ENCODE data around the gene GLDC. TPM values are rescaled to one million over a fixed set of nuclear protein-coding genes. Genes with fewer than 3 reads are reported as not detected.

The GLDC gene
- total and polyA plus RNA-seq, 4 donors = 26.7 to 102 (median 59.3) TPM

DNA sequence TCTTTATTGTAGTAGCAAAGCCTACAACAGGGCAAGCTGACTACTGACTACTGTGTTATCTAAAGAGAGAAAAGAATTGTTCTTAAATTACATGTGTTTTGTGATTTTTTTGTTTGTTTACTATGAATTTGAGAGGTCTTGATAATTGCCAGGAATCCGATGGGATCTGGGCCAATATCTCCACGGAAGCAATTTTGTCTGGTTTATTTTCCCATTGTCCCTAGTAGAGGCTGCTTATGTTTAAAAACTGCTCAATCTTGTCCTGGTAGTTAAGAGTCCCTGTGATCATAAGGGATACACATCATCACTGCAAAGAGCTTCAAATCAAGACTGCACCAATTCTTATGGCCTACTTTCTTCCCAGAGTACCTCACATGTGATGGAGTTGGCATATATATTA lies 94.4 kb downstream of the GLDC start:
- H3K9me3 ChIP-seq (ENCODE audit: control insufficient read depth in 4 of 4, low read length in 3 of 4) = no peaks in the 10 kb centered on the region
- H3K4me3 ChIP-seq (ENCODE audit: low read depth in 1 of 3, low read length in 3 of 3) = no peak overlapping the region
- no peak overlapping the region for H3K27ac ChIP-seq (ENCODE audit: low read depth in 1 of 2, low read length in 2 of 2)
- DNase-seq (ENCODE audit: low spot score) = no peak
- no peaks in the 10 kb centered on the region for H3K27me3 ChIP-seq (ENCODE audit: control insufficient read depth in 4 of 4, insufficient read depth in 4 of 4, low read length in 3 of 4)
- 84% methylated on average over 2 of the region's 2 CpGs for WGBS
- H3K9ac ChIP-seq (ENCODE audit: low read depth in 1 of 2, low read length in 2 of 2) = no peak overlapping the region
- peaks cover 5 to 75% (median 45%) of the 10 kb centered on the region in 4 donors for H3K36me3 ChIP-seq (ENCODE audit: control insufficient read depth in 4 of 4, insufficient read depth in 3 of 4, low read depth in 1 of 4, low read length in 3 of 4)
- no peak for TF ChIP-seq TAF1 (conservative IDR thresholded peaks at IDR 0.05)
- H3K4me1 ChIP-seq (ENCODE audit: control insufficient read depth in 4 of 4, insufficient read depth in 4 of 4, low read length in 3 of 4) = no peaks in the 10 kb centered on the region

DNA sequence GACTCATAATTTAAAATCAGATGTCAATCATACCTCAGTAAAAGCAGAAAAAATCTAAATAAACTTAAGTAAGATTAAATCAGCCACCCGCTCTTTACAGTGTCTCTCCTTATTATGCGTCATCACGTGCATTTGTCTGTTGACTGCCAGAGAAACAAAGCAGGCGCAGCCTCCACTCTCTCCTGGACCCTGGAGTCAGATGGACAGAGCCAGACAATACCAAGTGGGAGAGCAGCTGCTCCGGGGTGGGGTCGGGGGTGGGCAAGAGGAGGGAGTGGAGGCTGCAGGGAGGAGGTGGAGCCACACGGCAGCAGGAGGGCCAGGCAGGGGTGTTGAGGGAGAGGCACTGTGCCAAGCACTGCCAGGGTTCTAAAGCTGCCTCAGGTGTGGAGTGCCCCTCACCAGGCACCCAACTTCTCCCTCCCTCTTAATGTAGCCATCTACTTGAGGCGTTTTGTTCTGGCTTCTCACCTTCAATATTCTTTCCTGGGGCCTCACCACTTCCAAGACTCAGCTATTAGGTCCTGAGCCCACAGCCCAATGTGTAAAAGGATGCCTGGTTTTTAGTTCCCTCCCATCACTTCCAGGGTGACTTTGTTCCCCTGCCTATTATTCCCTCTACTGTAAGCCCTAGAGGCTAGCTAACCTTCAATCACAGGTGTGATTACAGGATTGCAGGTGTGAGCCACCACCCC lies 96.3 kb downstream of the GLDC start:
- H3K4me1 ChIP-seq (ENCODE audit: control insufficient read depth in 4 of 4, insufficient read depth in 4 of 4, low read length in 3 of 4) = no peaks in the 10 kb centered on the region
- no peak overlapping the region for H3K4me3 ChIP-seq (ENCODE audit: low read depth in 1 of 3, low read length in 3 of 3)
- H3K27ac ChIP-seq (ENCODE audit: low read depth in 1 of 2, low read length in 2 of 2) = no peak overlapping the region
- H3K36me3 ChIP-seq (ENCODE audit: control insufficient read depth in 4 of 4, insufficient read depth in 3 of 4, low read depth in 1 of 4, low read length in 3 of 4) = peaks cover 5 to 69% (median 44%) of the 10 kb centered on the region in 4 donors
- whole genome bisulfite sequencing = 83% methylated on average over 8 of the region's 8 CpGs
- TF ChIP-seq, protein P1, sequence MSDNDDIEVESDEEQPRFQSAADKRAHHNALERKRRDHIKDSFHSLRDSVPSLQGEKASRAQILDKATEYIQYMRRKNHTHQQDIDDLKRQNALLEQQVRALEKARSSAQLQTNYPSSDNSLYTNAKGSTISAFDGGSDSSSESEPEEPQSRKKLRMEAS (IDR thresholded peaks at IDR 0.05) = no peak
- TF ChIP-seq EGR1 (IDR thresholded peaks at IDR 0.05; ENCODE audit: low read depth in 2 of 2) (no peak), NR2F2 (IDR thresholded peaks at IDR 0.05) (no peak), HNF4A (conservative IDR thresholded peaks at IDR 0.05) (no peak), RXRA (IDR thresholded peaks at IDR 0.05) (no peak), TAF1 (conservative IDR thresholded peaks at IDR 0.05) (no peak), RAD21 (IDR thresholded peaks at IDR 0.05) (no peak), FOXA2 (IDR thresholded peaks at IDR 0.05) (no peak), FOXA1 (IDR thresholded peaks at IDR 0.05) (no peak), SP1 (IDR thresholded peaks at IDR 0.05) (no peak)
- TF ChIP-seq, protein P2, sequence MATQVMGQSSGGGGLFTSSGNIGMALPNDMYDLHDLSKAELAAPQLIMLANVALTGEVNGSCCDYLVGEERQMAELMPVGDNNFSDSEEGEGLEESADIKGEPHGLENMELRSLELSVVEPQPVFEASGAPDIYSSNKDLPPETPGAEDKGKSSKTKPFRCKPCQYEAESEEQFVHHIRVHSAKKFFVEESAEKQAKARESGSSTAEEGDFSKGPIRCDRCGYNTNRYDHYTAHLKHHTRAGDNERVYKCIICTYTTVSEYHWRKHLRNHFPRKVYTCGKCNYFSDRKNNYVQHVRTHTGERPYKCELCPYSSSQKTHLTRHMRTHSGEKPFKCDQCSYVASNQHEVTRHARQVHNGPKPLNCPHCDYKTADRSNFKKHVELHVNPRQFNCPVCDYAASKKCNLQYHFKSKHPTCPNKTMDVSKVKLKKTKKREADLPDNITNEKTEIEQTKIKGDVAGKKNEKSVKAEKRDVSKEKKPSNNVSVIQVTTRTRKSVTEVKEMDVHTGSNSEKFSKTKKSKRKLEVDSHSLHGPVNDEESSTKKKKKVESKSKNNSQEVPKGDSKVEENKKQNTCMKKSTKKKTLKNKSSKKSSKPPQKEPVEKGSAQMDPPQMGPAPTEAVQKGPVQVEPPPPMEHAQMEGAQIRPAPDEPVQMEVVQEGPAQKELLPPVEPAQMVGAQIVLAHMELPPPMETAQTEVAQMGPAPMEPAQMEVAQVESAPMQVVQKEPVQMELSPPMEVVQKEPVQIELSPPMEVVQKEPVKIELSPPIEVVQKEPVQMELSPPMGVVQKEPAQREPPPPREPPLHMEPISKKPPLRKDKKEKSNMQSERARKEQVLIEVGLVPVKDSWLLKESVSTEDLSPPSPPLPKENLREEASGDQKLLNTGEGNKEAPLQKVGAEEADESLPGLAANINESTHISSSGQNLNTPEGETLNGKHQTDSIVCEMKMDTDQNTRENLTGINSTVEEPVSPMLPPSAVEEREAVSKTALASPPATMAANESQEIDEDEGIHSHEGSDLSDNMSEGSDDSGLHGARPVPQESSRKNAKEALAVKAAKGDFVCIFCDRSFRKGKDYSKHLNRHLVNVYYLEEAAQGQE (IDR thresholded peaks at IDR 0.05) = no peak
- TF ChIP-seq, protein P3, sequence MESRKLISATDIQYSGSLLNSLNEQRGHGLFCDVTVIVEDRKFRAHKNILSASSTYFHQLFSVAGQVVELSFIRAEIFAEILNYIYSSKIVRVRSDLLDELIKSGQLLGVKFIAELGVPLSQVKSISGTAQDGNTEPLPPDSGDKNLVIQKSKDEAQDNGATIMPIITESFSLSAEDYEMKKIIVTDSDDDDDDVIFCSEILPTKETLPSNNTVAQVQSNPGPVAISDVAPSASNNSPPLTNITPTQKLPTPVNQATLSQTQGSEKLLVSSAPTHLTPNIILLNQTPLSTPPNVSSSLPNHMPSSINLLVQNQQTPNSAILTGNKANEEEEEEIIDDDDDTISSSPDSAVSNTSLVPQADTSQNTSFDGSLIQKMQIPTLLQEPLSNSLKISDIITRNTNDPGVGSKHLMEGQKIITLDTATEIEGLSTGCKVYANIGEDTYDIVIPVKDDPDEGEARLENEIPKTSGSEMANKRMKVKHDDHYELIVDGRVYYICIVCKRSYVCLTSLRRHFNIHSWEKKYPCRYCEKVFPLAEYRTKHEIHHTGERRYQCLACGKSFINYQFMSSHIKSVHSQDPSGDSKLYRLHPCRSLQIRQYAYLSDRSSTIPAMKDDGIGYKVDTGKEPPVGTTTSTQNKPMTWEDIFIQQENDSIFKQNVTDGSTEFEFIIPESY (IDR thresholded peaks at IDR 0.05) = no peak
- TF ChIP-seq, protein P4, sequence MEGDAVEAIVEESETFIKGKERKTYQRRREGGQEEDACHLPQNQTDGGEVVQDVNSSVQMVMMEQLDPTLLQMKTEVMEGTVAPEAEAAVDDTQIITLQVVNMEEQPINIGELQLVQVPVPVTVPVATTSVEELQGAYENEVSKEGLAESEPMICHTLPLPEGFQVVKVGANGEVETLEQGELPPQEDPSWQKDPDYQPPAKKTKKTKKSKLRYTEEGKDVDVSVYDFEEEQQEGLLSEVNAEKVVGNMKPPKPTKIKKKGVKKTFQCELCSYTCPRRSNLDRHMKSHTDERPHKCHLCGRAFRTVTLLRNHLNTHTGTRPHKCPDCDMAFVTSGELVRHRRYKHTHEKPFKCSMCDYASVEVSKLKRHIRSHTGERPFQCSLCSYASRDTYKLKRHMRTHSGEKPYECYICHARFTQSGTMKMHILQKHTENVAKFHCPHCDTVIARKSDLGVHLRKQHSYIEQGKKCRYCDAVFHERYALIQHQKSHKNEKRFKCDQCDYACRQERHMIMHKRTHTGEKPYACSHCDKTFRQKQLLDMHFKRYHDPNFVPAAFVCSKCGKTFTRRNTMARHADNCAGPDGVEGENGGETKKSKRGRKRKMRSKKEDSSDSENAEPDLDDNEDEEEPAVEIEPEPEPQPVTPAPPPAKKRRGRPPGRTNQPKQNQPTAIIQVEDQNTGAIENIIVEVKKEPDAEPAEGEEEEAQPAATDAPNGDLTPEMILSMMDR (IDR thresholded peaks at IDR 0.05; ENCODE audit: low read depth, low read length, missing input control) = no peak
- TF ChIP-seq, protein P5, sequence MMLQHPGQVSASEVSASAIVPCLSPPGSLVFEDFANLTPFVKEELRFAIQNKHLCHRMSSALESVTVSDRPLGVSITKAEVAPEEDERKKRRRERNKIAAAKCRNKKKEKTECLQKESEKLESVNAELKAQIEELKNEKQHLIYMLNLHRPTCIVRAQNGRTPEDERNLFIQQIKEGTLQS (IDR thresholded peaks at IDR 0.05) = no peak
- no peaks in the 10 kb centered on the region for H3K9me3 ChIP-seq (ENCODE audit: control insufficient read depth in 4 of 4, low read length in 3 of 4)
- no peak overlapping the region for H3K9ac ChIP-seq (ENCODE audit: low read depth in 1 of 2, low read length in 2 of 2)
- DNase-seq (ENCODE audit: low spot score) = no peak
- no peaks in the 10 kb centered on the region for H3K27me3 ChIP-seq (ENCODE audit: control insufficient read depth in 4 of 4, insufficient read depth in 4 of 4, low read length in 3 of 4)

All from liver (tissue), 9 donors.